Type B pancreatic cell (in vitro differentiated cells): ENCODE measurements around the gene KRTAP22-2. TPM values are rescaled to one million over a fixed set of nuclear protein-coding genes. Genes with fewer than 3 reads are reported as not detected.

Experiments used
- DNase-seq: peaks from one replicate; pipeline ENCODE4 v3.0.0; 2021; ENCODE audit warnings: mixed read lengths; ENCODE audit not compliant: unreplicated experiment; ENCODE audit errors: extremely low spot score
- H3K27ac Mint-ChIP-seq: 2 replicates; pipeline ENCODE4 v1.8.0; 2021; ENCODE audit warnings: mild to moderate bottlenecking, mixed read lengths
- H3K27me3 Mint-ChIP-seq: 2 replicates; pipeline ENCODE4 v1.8.0; 2021; ENCODE audit warnings: mixed read lengths
- H3K36me3 Mint-ChIP-seq: 2 replicates; pipeline ENCODE4 v1.8.0; 2021; ENCODE audit warnings: mixed read lengths
- H3K4me1 Mint-ChIP-seq: one replicate; pipeline ENCODE4 v1.8.0; 2021; ENCODE audit warnings: mixed read lengths; ENCODE audit not compliant: unreplicated experiment
- H3K4me3 Mint-ChIP-seq: 2 replicates; pipeline ENCODE4 v1.8.0; 2021; ENCODE audit warnings: mild to moderate bottlenecking, mixed read lengths
- H3K9me3 Mint-ChIP-seq: 2 replicates; pipeline ENCODE4 v1.8.0; 2021; ENCODE audit warnings: mixed read lengths
- CTCF ChIP-seq: fragments of 200-600 bp; sonication (generic); conservative IDR thresholded peaks from 2 replicates; pipeline ENCODE4 v1.5.0; 2021; ENCODE audit warnings: antibody characterized with exemption, mild to moderate bottlenecking
- total RNA-seq: library from RNA; stranded (reverse); gene quantifications from 2 replicates; pipeline ENCODE4 v1.2.1, GENCODE V29; 2021; ENCODE audit warnings: low replicate concordance

KRTAP22-2 gene
- total RNA-seq, 1 donor from 2014 or later = not detected

DNA sequence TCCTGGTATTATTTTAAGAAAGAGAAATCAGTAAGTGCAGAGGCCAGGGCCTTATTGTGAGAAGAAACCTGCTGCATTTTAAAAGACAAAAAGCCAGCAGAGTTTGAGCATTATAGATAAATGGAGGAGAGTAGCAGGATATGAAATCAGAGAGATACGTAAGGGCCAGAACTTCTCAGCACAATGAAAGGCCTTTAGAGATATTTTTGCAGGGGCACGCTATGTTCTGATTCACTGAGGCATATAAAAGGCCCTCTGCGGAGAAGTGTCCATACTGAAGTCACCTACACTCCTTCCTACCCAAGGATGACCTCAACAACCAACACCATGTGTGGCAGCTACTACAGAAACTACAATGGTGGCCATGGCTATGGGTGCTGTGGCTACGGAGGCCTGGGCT, 1.9 kb upstream of the KRTAP22-2 start, which contains the start of gene KRTAP6-3:
Gene KRTAP6-3, plus strand, starts transcription at position 301 of the 400 bp plus-strand sequence. Its CDS starts 6 bp downstream, at position 307.
- H3K4me1 Mint-ChIP-seq = no peaks in the 10 kb centered on the region
- no peak for DNase-seq
- H3K4me3 Mint-ChIP-seq = no peak within 1 kb of the TSS
- no peaks in the 10 kb centered on the region for H3K36me3 Mint-ChIP-seq
- no peak within 1 kb of the TSS for H3K27ac Mint-ChIP-seq
- TF ChIP-seq CTCF = no peak
- H3K27me3 Mint-ChIP-seq = no peaks in the 10 kb centered on the region
- no peaks in the 10 kb centered on the region for H3K9me3 Mint-ChIP-seq

DNA sequence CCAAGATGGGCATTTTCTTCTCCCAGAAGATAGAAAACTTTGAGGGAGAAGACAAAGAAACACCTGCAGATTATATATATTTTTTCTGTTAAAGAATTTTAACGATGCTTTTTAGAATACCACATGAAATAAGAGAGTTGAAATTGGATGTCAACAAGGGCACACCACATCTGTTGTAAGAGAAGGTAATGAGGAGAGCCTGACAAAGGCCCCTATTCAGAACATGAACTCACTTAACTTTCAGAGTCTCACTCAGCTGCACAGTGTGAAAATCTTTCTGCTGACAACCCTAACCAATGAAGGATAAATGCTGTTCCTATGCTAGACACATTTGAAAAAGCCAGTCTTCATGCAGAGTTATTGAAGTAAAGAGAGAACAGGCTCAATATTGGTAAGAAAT, 7.3 kb downstream of the KRTAP22-2 start:
- Mint-ChIP-seq H3K27ac (no peak overlapping the region), H3K4me3 (no peak overlapping the region), H3K36me3 (no peaks in the 10 kb centered on the region), H3K27me3 (no peaks in the 10 kb centered on the region), H3K9me3 (peaks cover 4% of the 10 kb centered on the region), H3K4me1 (no peaks in the 10 kb centered on the region)
- no peak for TF ChIP-seq CTCF
- no peak for DNase-seq

DNA sequence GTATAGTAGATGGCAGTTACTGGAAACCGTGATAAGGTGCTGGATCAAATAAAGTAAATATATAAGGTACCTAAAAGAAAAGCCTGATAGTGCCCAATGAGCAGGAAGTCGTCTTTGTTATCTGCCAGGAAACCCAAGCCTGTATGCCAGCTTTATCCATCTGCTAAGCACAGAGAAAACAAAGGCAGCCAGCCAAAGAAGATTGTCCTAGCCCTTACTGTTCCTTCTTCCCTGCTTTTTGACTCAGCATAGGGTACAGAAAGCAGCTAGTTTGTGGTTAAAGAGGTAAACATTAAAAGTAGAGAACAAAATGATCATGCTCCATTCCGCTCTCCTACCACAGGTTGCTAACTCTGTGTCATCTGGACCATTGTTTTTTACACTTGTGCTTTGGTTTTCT, 10.1 kb downstream of the KRTAP22-2 start:
- Mint-ChIP-seq H3K27me3 (no peaks in the 10 kb centered on the region), H3K4me1 (no peaks in the 10 kb centered on the region), H3K4me3 (no peak overlapping the region), H3K27ac (no peak overlapping the region), H3K36me3 (no peaks in the 10 kb centered on the region), H3K9me3 (peaks cover 4% of the 10 kb centered on the region)
- TF ChIP-seq CTCF = no peak
- no peak for DNase-seq

- no peak overlapping the region for H3K27ac Mint-ChIP-seq
- no peak overlapping the region for H3K4me3 Mint-ChIP-seq
- TF ChIP-seq CTCF = no peak
- DNase-seq = no peak
- H3K4me1 Mint-ChIP-seq = no peaks in the 10 kb centered on the region
- no peaks in the 10 kb centered on the region for H3K36me3 Mint-ChIP-seq
- no peaks in the 10 kb centered on the region for H3K9me3 Mint-ChIP-seq
- no peaks in the 10 kb centered on the region for H3K27me3 Mint-ChIP-seq
Measured at GRCh38 chr21:30579346-30579745, 10.9 kb downstream of the KRTAP22-2 start.

- Mint-ChIP-seq H3K4me1 (no peaks in the 10 kb centered on the region), H3K27me3 (no peaks in the 10 kb centered on the region), H3K36me3 (no peaks in the 10 kb centered on the region), H3K27ac (no peak overlapping the region), H3K4me3 (no peak overlapping the region), H3K9me3 (no peaks in the 10 kb centered on the region)
- no peak for DNase-seq
- no peak for TF ChIP-seq CTCF
Measured at GRCh38 chr21:30577766-30578165, 12.4 kb downstream of the KRTAP22-2 start.

GRCh38 chr21:30567617-30568016, 22.6 kb downstream of the KRTAP22-2 start:
- no peak for DNase-seq
- H3K9me3 Mint-ChIP-seq = no peaks in the 10 kb centered on the region
- H3K4me1 Mint-ChIP-seq = no peaks in the 10 kb centered on the region
- H3K27ac Mint-ChIP-seq = no peak overlapping the region
- H3K27me3 Mint-ChIP-seq = no peaks in the 10 kb centered on the region
- no peak for TF ChIP-seq CTCF
- H3K4me3 Mint-ChIP-seq = no peak overlapping the region
- no peaks in the 10 kb centered on the region for H3K36me3 Mint-ChIP-seq
